H9 (cell line): Measurements from ENCODE around the gene NPAS3. TPM values are rescaled to one million over a fixed set of nuclear protein-coding genes. Genes with fewer than 3 reads are reported as not detected.

ENCODE experiments used
- DNase-seq: peaks from one replicate; pipeline ENCODE4 v3.0.0-alpha.2; 2017
- H2AFZ ChIP-seq: one replicate; pipeline ENCODE4 v1.6.1; 2013; ENCODE audit warnings: mild to moderate bottlenecking, low read length, control low read depth, moderate library complexity
- H2AK5ac ChIP-seq: 2 replicates; pipeline ENCODE4 v1.6.1; 2013; ENCODE audit warnings: low read length, control low read depth, mixed read lengths; ENCODE audit not compliant: insufficient read length
- H2BK120ac ChIP-seq: one replicate; pipeline ENCODE4 v1.6.1; 2013; ENCODE audit warnings: low read depth, mild to moderate bottlenecking, low read length, control low read depth, inconsistent platforms; ENCODE audit not compliant: poor library complexity, severe bottlenecking
- H2BK12ac ChIP-seq: 2 replicates; pipeline ENCODE4 v1.6.1; 2013; ENCODE audit warnings: low read length, control low read depth, mixed read lengths, low read depth; ENCODE audit not compliant: insufficient read length
- H2BK15ac ChIP-seq: 2 replicates; pipeline ENCODE4 v1.6.1; 2013; ENCODE audit warnings: low read depth, low read length, control low read depth
- H2BK20ac ChIP-seq: one replicate; pipeline ENCODE4 v1.6.1; 2013; ENCODE audit warnings: low read depth, mild to moderate bottlenecking, low read length, control low read depth, inconsistent platforms; ENCODE audit not compliant: poor library complexity, severe bottlenecking
- H2BK5ac ChIP-seq: 2 replicates; pipeline ENCODE4 v1.6.1; 2013; ENCODE audit warnings: low read length, control low read depth, mixed read lengths; ENCODE audit not compliant: insufficient read length
- H3K14ac ChIP-seq: 2 replicates; pipeline ENCODE4 v1.6.1; 2013; ENCODE audit warnings: low read length, control low read depth; ENCODE audit not compliant: insufficient read depth
- H3K18ac ChIP-seq: 2 replicates; pipeline ENCODE4 v1.6.1; 2013; ENCODE audit warnings: low read depth, mild to moderate bottlenecking, mixed read lengths, low read length, control low read depth; ENCODE audit not compliant: insufficient read length
- H3K23ac ChIP-seq: 2 replicates; pipeline ENCODE4 v1.6.1; 2013; ENCODE audit warnings: low read length, control low read depth, mixed read lengths, low read depth; ENCODE audit not compliant: insufficient read length
- H3K23me2 ChIP-seq: 2 replicates; pipeline ENCODE4 v1.6.1; 2013; ENCODE audit warnings: low read depth, mild to moderate bottlenecking, mixed read lengths, low read length, control low read depth; ENCODE audit not compliant: insufficient read length, poor library complexity, severe bottlenecking
- H3K27ac ChIP-seq: 2 replicates; pipeline ENCODE4 v1.5.1; 2013; ENCODE audit warnings: low read length, control low read depth, mixed read lengths, low read depth; ENCODE audit not compliant: insufficient read length
- H3K27me3 ChIP-seq: 2 replicates; pipeline ENCODE4 v1.6.1; 2013; ENCODE audit warnings: low read length, control low read depth, inconsistent platforms; ENCODE audit not compliant: insufficient read depth
- H3K4ac ChIP-seq: 2 replicates; pipeline ENCODE4 v1.6.1; 2013; ENCODE audit warnings: low read depth, mild to moderate bottlenecking, control low read depth, inconsistent platforms, low read length, moderate library complexity
- H3K4me1 ChIP-seq: 2 replicates; pipeline ENCODE4 v1.6.1; 2013; ENCODE audit warnings: low read length, control low read depth, inconsistent platforms; ENCODE audit not compliant: insufficient read depth
- H3K4me2 ChIP-seq: 2 replicates; pipeline ENCODE4 v1.6.1; 2013; ENCODE audit warnings: low read length, control low read depth, mixed read lengths; ENCODE audit not compliant: insufficient read length, insufficient read depth
- H3K56ac ChIP-seq: 2 replicates; pipeline ENCODE4 v1.6.1; 2013; ENCODE audit warnings: low read depth, mild to moderate bottlenecking, mixed read lengths, low read length, control low read depth; ENCODE audit not compliant: insufficient read length
- H3K79me1 ChIP-seq: 2 replicates; pipeline ENCODE4 v1.6.1; 2013; ENCODE audit warnings: low read depth, mild to moderate bottlenecking, moderate library complexity, low read length, control low read depth, inconsistent platforms; ENCODE audit not compliant: insufficient read depth, poor library complexity, severe bottlenecking
- H3K79me2 ChIP-seq: 2 replicates; pipeline ENCODE4 v1.6.1; 2013; ENCODE audit warnings: low read length, control low read depth, inconsistent platforms; ENCODE audit not compliant: insufficient read depth
- H3K9ac ChIP-seq: 2 replicates; pipeline ENCODE4 v1.6.1; 2013; ENCODE audit warnings: low read length, control low read depth, mixed read lengths; ENCODE audit not compliant: insufficient read length; ENCODE audit errors: extremely low read depth
- H3K9me3 ChIP-seq: one replicate; pipeline ENCODE4 v1.6.1; 2013; ENCODE audit warnings: low read depth, low read length, inconsistent platforms; ENCODE audit not compliant: control insufficient read depth
- H3T11ph ChIP-seq: one replicate; pipeline ENCODE4 v1.6.1; 2013; ENCODE audit warnings: mild to moderate bottlenecking, low read length, control low read depth, inconsistent platforms
- H4K20me1 ChIP-seq: one replicate; pipeline ENCODE4 v1.6.1; 2013; ENCODE audit not compliant: control insufficient read depth, insufficient read length, insufficient read depth
- H4K5ac ChIP-seq: 2 replicates; pipeline ENCODE4 v1.6.1; 2013; ENCODE audit warnings: low read depth, mild to moderate bottlenecking, mixed read lengths, low read length, control low read depth; ENCODE audit not compliant: insufficient read length
- H4K8ac ChIP-seq: replicated peaks from 2 replicates; pipeline ENCODE4 v1.6.1; 2013; ENCODE audit warnings: low read length, control low read depth, mixed read lengths, low read depth; ENCODE audit not compliant: insufficient read length
- H4K91ac ChIP-seq: 2 replicates; pipeline ENCODE4 v1.6.1; 2013; ENCODE audit warnings: low read depth, mild to moderate bottlenecking, moderate library complexity, mixed read lengths, low read length, control low read depth; ENCODE audit not compliant: insufficient read length
- H3K27ac Mint-ChIP-seq, 3 experiments: 2 replicates in 2 of 3; 3 replicates in 1 of 3; pipeline ENCODE4 v1.8.0; 2020 to 2021; ENCODE audit warnings: mixed read lengths in 3 of 3, mild to moderate bottlenecking in 1 of 3, moderate library complexity in 1 of 3
- H3K27me3 Mint-ChIP-seq: 2 replicates; pipeline ENCODE4 v1.8.0; 2021; ENCODE audit warnings: low read depth, mild to moderate bottlenecking, moderate library complexity, mixed read lengths
- H3K36me3 Mint-ChIP-seq, 3 experiments: 2 replicates in 2 of 3; 3 replicates in 1 of 3; pipeline ENCODE4 v1.8.0; 2020 to 2021; ENCODE audit warnings: low read depth in 3 of 3, mixed read lengths in 3 of 3; ENCODE audit not compliant: insufficient read depth in 1 of 3
- H3K4me1 Mint-ChIP-seq, 2 experiments: 2 replicates each; pipeline ENCODE4 v1.8.0; 2020; ENCODE audit warnings: mixed read lengths in 2 of 2
- H3K4me3 Mint-ChIP-seq, 2 experiments: 2 replicates in 1 of 2; 3 replicates in 1 of 2; pipeline ENCODE4 v1.8.0; 2020 to 2021; ENCODE audit warnings: mild to moderate bottlenecking in 2 of 2, mixed read lengths in 2 of 2, moderate library complexity in 1 of 2
- H3K9me3 Mint-ChIP-seq, 2 experiments: 2 replicates in 1 of 2; 3 replicates in 1 of 2; pipeline ENCODE4 v1.8.0; 2020; ENCODE audit warnings: mild to moderate bottlenecking in 2 of 2, mixed read lengths in 2 of 2, moderate library complexity in 1 of 2
- CTCF ChIP-seq: fragments of 200-600 bp; sonication (generic); conservative IDR thresholded peaks from 3 replicates; pipeline ENCODE4 v1.8.0; 2021; ENCODE audit warnings: antibody characterized with exemption, mild to moderate bottlenecking
- WGBS: extraction: QIAGEN DNeasy Blood & Tissue Kit; methylation state at CpG from one replicate; pipeline ENCODE4 v1.1.7; 2013; ENCODE audit warnings: missing lambda C conversion rate, low lambda C conversion rate, mixed read lengths; ENCODE audit not compliant: insufficient read length; ENCODE audit errors: extremely low coverage; 5-methylcytosine and 5-hydroxymethylcytosine counted together
- total RNA-seq: library from RNA; stranded (reverse); gene quantifications from 2 replicates; pipeline ENCODE4 v1.2.1, GENCODE V29; 2021

NPAS3 gene
- total RNA-seq, 1 experiment from 2014 or later: 0.17 TPM

- H3K9me3 ChIP-seq: no peaks in the 10 kb centered on the region
- no peak overlapping the region for H3K4me2 ChIP-seq
- H3K27ac Mint-ChIP-seq: no peak overlapping the region
- H2BK5ac ChIP-seq: no peak overlapping the region
- no peaks in the 10 kb centered on the region for H3K27me3 ChIP-seq
- no peak overlapping the region for H2AFZ ChIP-seq
- H2BK15ac ChIP-seq: no peak overlapping the region
- no peak overlapping the region for H3K14ac ChIP-seq
- H4K8ac ChIP-seq: no peak overlapping the region
- no peak overlapping the region for H3K4ac ChIP-seq
- H3K36me3 Mint-ChIP-seq: no peaks in the 10 kb centered on the region
- no peaks in the 10 kb centered on the region for H4K20me1 ChIP-seq
- H3K23me2 ChIP-seq: no peaks in the 10 kb centered on the region
- no peak overlapping the region for H4K91ac ChIP-seq
- H3K79me2 ChIP-seq: no peaks in the 10 kb centered on the region
- H3K79me1 ChIP-seq: no peaks in the 10 kb centered on the region
- no peak overlapping the region for H3K4me3 Mint-ChIP-seq
- H3K56ac ChIP-seq: no peak overlapping the region
- H3K4me1 Mint-ChIP-seq: no peaks in the 10 kb centered on the region
- no peak overlapping the region for H3K23ac ChIP-seq
- DNase-seq: no peak
- H2BK20ac ChIP-seq: no peak overlapping the region
- H3T11ph ChIP-seq: no peak overlapping the region
- no peak overlapping the region for H2AK5ac ChIP-seq
- no CpG with 5 or more reads among the region's 5 CpGs for WGBS
- H2BK120ac ChIP-seq: no peak overlapping the region
- no peaks in the 10 kb centered on the region for H3K27me3 Mint-ChIP-seq
- H3K18ac ChIP-seq: no peak overlapping the region
- no peak for TF ChIP-seq CTCF
- H3K4me1 ChIP-seq: no peaks in the 10 kb centered on the region
- no peak overlapping the region for H3K9ac ChIP-seq
- no peak overlapping the region for H2BK12ac ChIP-seq
- H3K9me3 Mint-ChIP-seq: no peaks in the 10 kb centered on the region
- H4K5ac ChIP-seq: no peak overlapping the region
- H3K27ac ChIP-seq: no peak overlapping the region
These were observed 131.8 kb downstream of the NPAS3 start for GRCh38 chr14:33070475-33070874.
